ENCODE measurements around the gene NSG2.
"Not testable (repeated sequence)": the region's sequence is repeated elsewhere in the genome, so short reads cannot be mapped to it uniquely, and the experiment has no call there.

The NSG2 gene

GRCh38 chr5:174106997-174107655 lies 61.6 kb downstream of the NSG2 start:
- no peak for DNase-seq

- DNase-seq = no peak
These were observed 63.2 kb downstream of the NSG2 start for GRCh38 chr5:174108745-174109144.

DNA sequence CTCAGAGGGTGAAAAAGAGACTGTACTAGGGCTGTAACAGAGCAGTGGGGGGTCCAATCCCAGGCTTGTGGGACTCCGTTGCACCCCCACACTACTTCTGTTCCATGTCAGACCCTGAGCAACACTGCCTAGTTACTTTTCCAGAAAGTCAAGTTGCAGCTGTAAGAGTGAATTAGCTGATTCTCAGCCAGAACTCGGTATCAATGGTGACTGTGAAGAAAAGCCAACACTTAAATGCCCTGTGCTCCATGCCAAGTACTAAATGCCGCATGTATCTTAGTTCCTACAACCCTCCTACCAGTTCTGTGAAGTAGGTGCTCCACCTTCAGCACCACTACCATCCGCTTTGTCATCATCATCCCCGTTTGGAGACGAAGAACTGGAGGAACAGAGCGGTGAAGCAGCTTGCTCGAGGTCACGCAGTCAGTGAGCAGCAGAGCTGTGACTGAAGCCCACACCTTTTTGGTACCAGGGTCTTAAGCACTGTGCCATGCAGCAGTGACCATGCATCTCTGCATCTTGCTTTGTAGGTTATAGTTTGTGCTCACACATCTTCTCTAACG lies 64.3 kb downstream of the NSG2 start:
- no peak for DNase-seq

- no peak for DNase-seq
These were observed 64.8 kb downstream of the NSG2 start for GRCh38 chr5:174110310-174110709.

GRCh38 chr5:174111287-174111973 lies 65.9 kb downstream of the NSG2 start:
- no peak for DNase-seq

DNA sequence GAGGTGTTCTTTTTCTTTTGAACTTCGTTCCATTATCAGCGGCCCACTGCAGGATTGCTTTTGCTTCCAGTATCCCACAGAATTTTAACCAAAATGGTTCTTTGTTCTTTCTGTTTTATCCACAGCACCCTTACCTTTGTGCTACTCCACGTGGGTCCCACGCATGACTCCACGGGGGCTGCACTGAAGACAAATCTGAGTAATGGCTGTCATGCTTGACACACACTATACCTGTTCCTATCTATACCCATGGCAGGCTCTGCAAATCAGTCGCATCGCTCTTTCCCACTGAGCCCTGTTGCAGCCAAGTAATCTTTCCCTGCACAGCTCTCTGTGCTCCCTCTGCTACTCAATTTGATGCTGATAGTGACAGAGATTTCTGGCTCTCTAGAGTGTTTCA lies 69.7 kb downstream of the NSG2 start:
- no peak for DNase-seq

DNA sequence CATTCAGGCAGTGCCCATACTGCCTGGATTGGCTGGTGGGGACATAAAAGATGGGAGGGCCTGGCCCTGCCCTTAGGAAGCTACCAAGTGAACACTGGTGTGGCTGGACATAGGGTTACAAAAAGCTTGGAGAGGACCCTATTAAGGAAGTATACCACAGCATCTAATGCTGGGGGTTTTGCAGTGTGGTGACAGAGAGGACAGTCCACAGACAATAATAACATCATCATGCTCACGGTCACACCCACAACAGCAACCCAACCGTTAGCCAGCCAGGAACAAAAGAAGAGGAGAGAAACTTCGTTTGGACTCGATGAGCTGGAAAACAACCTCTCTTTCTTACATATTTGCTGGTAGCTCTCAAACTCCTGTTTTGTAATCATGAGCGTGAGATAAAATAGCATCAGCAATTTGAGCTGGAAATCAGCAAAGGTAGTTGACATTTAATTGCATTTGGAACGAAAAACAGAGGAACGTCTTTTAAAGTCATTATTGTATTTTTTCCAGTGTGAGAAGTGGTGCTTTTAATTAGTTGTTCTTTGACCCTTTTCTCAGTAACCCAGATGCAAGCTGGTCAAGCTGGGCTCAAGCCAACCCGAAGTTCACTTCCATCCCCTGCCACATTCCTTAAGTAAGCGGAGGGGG lies 73.4 kb downstream of the NSG2 start:
- DNase-seq = no peak

DNA sequence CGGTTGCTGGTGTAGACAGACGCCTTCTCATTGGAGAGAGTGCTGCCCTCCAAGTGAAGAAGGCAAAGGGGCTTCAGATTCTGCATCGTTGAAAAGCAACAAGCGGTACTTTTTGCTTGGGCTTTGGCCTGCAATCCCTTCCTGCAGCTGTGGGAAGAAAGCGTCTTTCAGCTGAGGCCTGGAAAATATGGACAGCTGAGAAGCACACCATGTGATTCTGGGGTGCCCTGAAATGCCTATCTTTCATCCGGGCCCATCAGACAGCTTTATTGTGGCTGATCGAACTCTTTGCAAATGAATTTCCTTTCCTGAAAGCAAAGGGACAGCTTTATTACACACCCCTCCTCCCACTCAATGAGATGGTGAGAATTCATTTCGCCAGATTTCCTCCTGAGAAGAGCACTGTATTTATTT lies 74.0 kb downstream of the NSG2 start:
- DNase-seq = no peak

DNA sequence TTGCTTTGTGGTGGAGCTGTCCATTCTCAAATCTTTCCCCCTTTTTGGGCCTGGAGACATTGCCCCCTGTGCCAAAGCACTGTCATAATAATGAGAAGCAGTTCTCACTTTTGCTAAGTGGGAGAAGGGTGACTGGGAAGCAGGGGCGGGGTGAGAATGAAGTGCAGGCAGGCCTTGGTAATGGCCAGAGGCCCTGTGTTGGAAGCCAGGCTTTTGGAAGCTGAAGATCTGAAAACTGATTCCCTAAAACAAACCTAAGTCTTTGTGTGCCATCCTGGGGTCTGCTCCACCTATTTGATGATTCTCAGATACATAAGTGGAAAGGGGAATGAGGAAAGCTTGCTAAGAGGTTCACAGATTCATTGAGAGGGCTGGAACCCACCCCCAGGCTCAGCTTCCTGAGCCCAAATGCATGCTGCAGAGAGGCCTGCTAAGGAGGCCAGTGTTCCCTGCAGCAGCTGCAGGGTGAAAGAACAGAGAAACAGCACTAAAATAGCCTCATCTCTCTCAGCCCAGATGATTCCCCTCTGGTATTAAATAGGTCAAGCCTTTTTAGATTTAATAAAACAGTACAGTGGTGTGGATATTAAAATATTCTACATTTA lies 75.0 kb downstream of the NSG2 start:
- no peak for DNase-seq

DNA sequence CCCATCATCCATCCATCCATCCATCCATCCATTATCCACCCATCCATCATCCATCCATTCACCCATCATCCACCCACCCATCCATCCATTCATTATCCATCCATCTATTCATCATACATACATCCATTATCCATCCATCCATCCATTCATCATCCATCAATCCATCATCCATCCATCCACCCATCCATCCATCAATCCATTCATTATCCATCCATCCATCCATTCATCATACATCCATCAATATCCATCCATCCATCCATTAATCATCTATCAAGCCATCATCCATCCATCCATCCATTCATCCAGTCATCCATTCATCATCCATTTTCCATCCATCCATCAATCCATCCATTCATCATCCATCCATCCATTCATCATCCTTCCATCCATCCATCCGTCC lies 89.0 kb downstream of the NSG2 start:
- DNase-seq = no peak

DNA sequence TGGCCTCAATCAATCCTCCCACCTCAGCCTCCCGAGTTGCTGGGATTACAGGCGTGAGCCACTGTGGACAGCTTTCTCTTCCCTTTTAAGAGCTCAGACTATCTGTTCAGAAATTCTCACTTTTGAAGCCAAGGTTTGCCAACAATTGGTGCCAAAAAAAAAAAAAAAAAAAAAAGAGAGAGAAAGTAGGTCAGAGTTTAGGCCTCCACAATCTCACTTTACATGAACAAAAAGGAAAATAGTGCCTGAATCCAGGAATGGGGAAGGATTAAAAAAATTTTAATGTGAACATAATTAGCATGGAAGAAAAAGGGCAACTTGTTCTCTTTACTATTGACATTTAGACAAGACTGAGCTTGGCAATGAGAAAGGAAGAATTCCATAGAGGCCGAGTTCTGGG lies 94.1 kb downstream of the NSG2 start:
- DNase-seq = no peak

DNA sequence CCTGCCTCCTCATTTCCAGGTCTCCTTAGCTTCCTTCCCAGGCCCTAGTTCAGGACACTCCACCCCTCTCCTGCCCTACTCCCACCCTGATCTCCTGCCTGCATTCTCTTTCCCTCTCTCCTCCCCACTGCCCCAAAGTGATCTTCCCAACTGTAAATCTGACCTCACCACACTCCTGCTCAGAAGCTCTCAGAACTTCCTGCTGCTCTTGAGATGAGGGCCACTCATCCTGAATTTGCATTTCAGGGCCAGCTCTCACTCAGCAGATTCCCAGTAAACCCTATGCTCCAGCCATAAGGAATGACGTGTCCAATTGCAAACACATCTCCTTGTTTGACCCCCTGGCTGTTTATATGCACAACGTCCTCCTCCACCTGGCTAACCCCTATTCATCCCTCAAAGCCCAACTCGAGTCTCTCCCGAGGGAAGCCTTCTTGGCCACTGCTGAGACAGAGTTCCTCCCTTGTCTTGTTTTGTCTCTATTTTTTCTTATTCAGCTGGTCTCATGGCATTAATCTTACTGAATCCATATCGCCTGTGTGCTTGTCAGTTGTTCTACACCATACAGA lies 95.0 kb downstream of the NSG2 start:
- DNase-seq = no peak

- DNase-seq = no peak
These were observed 95.9 kb downstream of the NSG2 start for GRCh38 chr5:174141398-174141797.

DNA sequence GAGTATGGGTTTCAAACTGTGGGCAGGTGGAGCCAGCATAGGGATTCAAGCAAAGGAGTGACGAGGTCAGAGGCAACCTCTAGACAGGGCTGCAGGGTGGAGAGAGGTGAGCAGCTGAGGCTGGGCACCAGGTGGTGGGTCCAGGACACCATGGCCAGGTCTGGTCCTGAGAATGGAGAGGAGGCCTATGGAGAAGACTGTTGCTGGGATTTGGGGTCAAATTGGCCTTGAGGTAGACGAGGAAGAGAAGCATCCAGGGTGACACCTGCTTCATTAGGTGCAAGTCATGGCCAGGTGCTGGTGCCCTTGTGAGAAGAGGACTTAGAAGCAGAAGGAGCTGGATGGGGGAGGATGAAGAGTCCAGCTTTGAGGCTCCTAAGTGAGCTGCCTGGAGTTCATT lies 99.6 kb downstream of the NSG2 start:
- DNase-seq = no peak

DNA sequence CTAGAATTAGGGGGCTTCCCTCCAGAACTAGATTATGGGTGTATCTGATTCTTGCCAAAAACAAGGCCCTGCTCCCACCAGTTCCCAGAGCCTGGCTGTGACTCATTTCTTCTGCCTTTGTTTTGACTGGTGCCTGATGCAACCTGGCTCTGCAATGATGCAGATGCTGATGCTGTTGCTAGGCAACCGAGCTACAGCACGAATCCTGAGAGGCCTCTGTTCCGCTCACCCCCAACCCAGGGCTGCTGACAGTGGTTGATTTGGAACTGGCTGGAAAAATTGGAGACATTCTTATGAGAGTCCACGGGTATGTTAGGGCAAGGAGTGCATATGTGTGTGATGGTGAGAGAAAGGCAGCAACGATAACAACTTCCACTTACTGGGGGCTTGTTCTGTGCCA lies 100.3 kb downstream of the NSG2 start:
- no peak for DNase-seq

DNA sequence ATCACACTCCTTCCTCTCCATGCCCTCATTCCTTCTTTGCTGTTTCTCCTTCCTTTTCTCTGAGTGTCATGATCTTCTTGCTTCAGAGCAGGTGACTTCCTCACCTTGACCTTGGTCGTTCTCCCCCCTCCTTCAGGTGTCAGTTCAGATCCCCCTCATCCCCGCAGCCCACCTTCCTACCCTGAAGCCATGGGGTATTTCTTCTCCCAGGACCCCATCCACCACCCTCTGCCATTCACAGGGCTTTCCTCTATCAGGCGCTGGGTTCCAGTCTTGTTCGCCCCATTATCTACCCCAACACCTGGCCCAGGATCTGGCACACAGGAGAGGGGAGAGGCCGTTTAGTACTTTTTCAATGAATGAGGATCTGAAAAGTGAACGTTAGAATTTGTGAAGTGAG lies 101.0 kb downstream of the NSG2 start:
- DNase-seq = no peak

DNA sequence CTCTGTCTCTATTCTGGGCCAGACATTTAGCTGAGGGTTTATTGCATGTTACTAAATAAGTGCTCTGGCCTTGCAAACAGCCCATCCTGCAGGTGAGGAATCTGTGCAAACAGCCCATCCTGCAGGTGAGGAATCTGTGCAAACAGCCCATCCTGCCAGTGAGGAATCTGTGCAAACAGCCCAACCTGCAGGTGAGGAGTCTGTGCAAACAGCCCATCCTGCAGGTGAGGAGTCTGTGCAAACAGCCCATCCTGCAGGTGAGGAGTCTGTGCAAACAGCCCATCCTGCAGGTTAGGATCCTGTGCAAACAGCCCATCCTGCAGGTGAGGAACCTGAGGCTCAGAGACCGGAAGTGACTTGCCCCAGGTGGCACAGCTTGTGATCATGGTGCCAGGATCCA lies 101.5 kb downstream of the NSG2 start:
- not testable (repeated sequence) for DNase-seq

GRCh38 chr5:174147551-174147950 lies 102.0 kb downstream of the NSG2 start:
- DNase-seq = no peak

DNA sequence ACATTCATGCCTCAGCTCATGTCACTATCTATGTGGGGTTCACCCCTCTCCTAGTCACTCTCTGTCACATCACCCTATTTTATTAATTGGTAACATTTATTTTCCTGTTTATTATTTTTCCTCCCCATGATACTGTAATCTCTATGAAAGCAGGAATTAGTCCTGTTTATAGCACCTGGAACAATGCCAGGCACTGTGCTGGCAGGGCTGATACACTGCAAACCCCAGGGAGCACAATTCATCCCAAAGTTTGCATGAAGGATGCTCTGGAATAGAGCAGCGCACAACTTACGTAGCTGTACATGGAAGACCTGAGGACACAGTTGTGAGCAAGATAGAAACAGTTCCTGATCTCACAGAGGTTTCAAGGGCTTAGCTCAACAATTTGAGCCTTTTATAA lies 103.2 kb downstream of the NSG2 start:
- DNase-seq = no peak

DNA sequence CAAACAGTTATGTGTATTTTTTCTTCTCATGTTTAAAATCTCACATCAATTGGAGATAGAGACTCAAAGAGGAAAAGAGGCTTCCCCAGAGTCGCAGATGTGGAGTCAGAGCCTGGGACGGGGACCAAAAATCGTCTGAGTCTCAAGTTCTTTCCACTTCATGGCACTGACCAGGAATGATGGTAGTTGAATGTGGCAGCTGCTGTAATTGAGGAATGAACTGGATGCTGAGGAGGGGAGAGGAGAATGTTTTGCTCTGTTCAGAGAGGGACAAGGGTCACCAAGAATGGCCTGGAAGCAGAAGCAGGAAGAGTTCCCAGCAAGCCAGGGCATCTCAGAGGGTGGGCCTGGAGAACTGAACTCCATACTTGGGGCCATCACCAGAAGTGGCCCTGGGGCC lies 103.9 kb downstream of the NSG2 start:
- DNase-seq = no peak

DNA sequence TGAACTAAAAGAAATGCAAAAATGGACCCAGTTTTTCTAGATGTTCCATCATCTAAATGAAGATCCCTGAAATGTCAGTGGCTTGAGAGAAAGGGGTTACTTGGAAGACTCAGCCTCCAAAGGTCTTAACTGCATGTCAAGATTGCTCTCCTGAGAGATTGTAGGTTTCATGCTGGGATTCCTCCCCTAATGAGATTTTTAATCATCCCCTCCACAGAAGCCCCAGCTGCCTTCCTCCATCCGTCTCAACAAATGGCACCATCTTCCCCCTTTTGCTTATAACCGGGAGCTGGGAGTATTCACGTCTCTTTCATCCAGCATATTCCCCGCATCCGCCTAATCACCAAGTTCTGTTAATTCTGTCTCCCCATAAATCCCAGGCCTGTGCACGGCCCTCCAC lies 104.5 kb downstream of the NSG2 start:
- no peak for DNase-seq

DNA sequence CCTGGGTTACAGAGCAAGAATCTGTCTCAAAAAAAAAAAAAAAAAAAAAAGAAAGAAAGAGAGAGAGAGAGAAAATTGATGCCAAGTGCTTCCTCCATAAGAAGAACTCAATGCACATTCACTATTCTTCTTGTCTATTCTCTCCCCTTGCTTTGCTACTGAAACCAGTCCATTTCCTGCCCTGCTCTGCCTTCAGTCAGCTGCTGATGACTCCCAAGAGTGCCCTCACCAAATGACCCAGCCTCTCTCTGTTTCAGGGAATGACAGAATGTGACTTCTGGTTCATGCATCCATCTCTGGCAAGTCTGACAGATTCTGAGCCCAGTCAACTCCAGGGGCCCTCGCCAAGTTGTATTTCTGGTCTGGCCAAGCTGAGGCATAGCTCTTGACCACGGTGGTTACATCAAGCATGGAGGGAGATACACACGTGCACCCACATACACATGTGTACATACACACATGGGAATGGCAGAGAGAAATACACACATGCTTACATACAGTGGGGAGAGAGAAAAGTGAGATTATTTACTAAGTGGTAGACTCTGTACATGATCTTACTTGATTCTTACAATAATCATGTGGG lies 106.2 kb downstream of the NSG2 start:
- no peak for DNase-seq

DNA sequence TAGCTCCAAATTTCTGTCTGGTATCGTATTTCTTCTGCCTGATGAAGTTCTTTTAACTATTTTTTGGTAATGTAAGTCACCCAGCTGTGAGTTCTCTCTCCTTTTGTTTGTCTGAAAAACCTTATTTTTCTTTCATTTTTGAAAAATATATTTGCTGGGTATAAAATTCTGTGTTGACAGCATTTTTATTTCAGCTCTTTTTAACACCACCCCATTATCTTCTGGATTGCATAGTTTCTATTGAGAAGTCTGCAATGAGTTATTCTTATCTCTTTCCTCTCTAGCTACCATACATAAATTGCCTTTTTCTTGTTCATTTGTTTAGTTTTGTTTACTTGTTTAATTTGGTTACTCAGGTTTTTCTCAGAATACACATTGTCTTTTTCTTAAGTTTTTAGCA lies 109.1 kb downstream of the NSG2 start:
- no peak for DNase-seq
